NCI-H1436 (cell line): Measurements from ENCODE around the gene COX19.
"Not testable (repeated sequence)": the region's sequence is repeated elsewhere in the genome, so short reads cannot be mapped to it uniquely, and the experiment has no call there.

Experiments used
- DNase-seq: peaks from one replicate; lab custom pipeline; 2025; lab: John Stamatoyannopoulos, UW

The COX19 gene

GRCh38 chr7:960972-961371 lies 14.4 kb downstream of the COX19 start:
- DNase-seq, result not testable (repeated sequence)

GRCh38 chr7:960269-960871 lies 15.0 kb downstream of the COX19 start:
- no peak for DNase-seq

- not testable (repeated sequence) for DNase-seq
These were observed 15.6 kb downstream of the COX19 start for GRCh38 chr7:959740-960139.

GRCh38 chr7:959271-959670 lies 16.1 kb downstream of the COX19 start:
- DNase-seq, result no peak

DNA sequence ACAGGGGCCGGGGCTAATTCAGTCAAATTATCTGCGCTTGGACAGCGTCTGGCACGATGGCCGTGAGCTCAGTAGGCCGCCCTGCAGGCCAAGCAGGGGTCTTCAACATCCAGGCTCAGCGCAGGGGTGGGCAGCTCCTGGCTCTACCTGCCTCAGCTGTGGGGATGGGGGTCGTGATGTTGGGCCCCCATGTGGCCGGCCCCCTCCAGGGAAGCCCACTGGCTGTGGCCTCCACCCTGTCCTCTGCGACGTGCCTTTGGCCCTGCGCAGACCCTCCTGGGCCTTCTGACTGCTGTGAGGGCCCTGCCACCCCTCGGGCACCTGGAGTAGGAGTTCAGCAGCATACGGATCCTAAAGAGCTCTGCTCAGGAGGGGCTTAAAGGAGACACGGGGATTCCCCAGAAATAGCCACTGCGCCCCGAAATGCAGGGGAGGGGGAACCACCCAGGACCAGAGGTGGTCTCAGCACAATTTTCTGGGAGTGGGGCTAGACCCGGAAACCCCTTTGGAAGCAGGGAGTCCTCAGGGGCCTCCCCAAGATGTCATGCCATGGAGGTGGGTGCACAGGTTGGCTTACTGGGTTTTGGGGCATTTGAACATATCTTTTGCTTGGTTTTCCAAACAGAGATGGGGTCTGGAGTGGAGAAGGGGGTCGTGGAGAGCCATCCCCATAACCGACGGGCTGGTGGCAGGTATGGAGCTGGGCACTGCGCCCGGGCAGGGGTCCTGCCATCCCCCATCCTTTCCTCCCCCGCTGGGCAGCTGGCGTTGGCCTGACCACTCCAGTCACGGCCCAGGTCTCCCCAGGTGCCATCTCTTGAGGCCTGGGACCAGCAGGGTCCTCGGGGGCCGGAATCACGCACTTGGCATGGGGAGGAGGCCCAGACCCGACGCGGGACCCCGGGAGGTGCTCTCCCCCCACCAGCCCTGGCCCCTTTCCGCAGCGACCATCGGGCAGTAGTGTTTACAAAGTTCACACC lies 16.8 kb downstream of the COX19 start:
- no peak for DNase-seq

GRCh38 chr7:957418-958220 lies 17.7 kb downstream of the COX19 start:
- DNase-seq, result no peak

DNA sequence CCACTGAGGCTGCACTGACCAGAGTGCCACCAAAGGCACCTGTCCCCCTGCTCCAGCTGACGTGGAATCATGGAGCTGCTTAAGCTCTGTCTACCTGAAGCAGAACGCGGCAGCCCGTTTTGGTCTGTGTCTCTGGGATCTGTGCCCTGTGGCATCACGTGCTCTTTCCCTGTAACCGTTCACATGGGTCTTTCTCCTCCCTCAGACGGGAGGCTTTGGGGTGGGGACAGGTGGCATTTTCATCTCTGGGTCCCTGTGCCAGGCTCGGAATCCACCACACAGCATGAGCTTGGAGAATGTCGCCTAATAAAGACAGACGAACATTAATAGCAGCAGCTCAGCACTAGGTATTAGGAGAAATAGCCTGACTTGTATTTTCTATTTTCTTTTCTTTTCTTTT lies 19.3 kb downstream of the COX19 start:
- DNase-seq, result no peak

DNA sequence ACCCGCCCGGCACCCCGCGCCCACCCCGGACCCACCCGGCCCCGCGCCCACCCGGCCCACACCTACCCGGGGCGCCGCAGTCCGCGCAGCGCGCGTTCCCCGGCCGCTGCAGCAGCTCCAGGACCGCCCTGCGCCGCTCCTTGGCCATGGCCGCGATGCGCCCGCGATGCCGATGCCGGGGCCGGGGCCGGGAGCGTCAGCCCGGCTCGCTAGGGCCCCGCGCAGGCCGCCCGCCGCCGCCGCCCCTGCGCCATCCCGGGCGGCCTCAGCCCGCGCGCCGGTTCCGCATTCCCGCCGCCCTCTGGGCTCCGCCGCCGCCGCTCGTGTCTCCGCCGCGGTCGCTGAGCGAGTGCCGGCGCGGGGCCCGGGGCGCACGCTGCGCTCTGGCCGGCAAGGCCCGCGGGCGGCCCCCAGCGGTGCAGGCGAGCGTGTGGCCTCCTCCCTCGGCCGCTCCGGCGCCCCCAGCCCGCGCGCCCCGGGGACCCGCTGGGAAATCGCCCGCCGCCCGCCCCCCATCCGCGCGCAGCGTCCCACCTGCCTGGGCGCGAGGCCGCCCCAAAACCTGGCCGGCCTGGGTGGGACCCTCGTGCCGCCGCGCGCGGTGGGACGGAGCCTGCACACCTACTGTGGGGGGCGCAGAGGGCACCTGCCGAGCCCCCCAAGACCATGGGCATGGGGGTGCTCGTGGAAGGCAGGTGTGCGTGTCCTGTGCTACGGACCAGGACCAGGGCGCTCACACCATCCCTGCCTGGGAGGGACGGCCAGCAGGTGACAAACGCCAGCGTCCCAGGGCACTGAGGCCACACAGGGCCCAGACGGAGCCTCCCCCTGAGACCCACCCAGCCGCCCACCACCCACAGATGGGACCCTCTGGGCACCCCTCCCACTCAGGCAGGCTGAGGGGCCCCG lies 20.8 kb downstream of the COX19 start, which contains the start of gene ADAP1:
Gene ADAP1, minus strand, starts transcription at position 351 of the 909 bp plus-strand sequence. Its CDS starts 203 bp downstream, at position 148.
- DNase-seq, result no peak

DNA sequence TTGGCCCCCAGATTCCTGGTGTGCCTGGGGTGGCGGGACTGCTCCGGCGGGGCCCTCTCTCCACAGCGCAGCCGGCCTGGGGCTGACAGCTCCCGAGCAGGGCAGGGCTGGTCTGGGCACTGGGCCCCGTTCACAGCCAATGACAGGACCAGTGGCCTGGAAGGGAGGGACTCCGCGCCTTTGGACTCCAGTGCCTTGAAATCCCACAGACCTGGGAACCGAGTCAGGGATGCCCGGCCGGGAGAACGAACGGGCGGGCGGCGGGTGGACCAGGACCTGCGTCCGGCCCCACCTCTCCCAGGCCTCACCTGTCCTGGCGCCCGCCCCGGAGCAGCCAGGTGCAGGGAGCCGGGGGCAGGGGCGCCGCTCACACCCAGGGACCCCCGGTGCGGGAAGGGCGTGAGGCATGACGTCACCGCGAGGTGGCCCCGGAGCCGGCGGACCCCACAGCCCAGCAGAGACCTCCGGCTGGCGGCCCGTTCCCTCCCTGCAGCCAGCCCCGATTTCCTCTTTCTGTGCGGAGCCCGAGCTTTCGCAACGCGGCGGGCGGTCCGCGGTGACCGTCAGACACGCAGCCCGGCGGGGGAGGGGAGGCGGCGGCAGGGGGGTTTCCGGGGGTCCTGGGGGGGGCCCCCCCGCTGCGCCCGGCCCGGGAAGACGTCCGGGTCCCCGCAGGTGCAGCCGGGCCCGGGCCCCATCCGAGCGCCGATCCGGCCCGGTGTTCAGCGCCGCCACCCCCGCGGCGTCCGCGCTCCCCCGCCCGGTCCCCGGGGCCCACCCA lies 21.6 kb downstream of the COX19 start:
- DNase-seq, result no peak

DNA sequence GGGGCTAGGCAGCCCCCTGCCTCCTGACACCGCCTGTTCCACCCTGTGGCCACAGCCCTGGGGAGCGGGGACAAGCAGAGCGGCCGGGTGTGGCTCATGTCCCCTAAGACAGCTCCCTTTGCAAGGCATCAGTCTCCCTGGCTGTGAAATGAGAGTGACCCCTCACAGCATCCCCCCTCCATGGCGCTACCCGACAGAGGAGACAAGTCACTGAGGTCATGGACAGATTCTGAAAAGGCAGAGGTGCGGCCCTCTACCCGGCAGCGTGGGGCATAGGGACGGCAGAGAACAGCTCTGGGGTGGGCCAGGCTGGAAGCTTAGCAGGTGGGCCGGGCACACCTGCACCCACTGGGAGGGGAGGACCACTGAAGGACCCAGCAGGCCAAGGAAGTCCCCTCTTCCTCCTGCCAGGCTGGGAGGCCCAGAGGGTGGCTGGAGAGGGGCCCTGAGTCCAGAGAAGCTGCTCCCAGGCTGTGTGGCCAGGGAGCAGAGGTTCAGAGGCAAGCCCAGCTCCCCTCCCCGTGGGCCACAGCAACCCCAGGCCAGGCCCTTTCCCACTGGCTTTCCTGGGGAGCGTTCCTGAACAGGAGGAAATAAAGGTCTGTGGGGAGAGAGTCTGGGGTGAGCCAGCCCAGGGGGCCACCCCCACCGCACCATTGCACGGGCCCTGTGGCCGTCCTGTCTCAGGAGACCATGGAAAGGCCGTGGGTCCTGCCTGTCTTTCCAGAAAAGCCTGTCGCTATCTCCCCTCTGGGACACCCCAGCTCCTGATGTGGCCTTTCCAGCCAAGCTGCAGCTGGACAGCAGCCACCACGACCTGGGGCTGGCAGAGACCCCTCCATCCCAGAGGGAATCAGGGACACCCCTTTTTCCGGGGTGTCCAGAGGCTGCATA lies 22.6 kb downstream of the COX19 start:
- DNase-seq, result no peak

- DNase-seq, result no peak
These were observed 23.3 kb downstream of the COX19 start for GRCh38 chr7:951881-952547.

GRCh38 chr7:949021-949934 lies 26.1 kb downstream of the COX19 start:
- DNase-seq, result no peak

- no peak for DNase-seq
These were observed 27.7 kb downstream of the COX19 start for GRCh38 chr7:947391-948210.

- DNase-seq, result no peak
These were observed 28.9 kb downstream of the COX19 start for GRCh38 chr7:946256-946996.

- DNase-seq, result no peak
These were observed 29.6 kb downstream of the COX19 start for GRCh38 chr7:945556-946255.

GRCh38 chr7:945147-945555 lies 30.2 kb downstream of the COX19 start:
- no peak for DNase-seq
